GM12891 (cell line): ENCODE measurements around the gene PROK1.

Experiments
- POLR2A ChIP-seq: IDR thresholded peaks from 2 replicates; pipeline ENCODE4 v1.6.1; 2011; ENCODE audit warnings: low read depth, low read length, control low read depth
- POLR2AphosphoS5 ChIP-seq: IDR thresholded peaks from 2 replicates; pipeline ENCODE4 v1.6.1; 2011; ENCODE audit warnings: low read depth, low read length, control low read depth
- TAF1 ChIP-seq: IDR thresholded peaks from 2 replicates; pipeline ENCODE4 v1.6.1; 2011; ENCODE audit warnings: low read depth, low read length, control low read depth

GRCh38 chr1:110502402-110503151, 51.6 kb downstream of the PROK1 start:
- no peak for TF ChIP-seq TAF1
- TF ChIP-seq POLR2AphosphoS5, result no peak
- TF ChIP-seq POLR2A, result no peak
